Retina (tissue), 1 donor: ENCODE measurements around the gene MAP2K6.
A peak's percentile ranks its signal among the peaks of the same experiment; 100 is the strongest.
"Not testable (repeated sequence)": the region's sequence is repeated elsewhere in the genome, so short reads cannot be mapped to it uniquely, and the experiment has no call there.

Source experiments
- DNase-seq: peaks from one replicate; pipeline ENCODE4 v3.0.0-alpha.2; 2016

The MAP2K6 gene

DNA sequence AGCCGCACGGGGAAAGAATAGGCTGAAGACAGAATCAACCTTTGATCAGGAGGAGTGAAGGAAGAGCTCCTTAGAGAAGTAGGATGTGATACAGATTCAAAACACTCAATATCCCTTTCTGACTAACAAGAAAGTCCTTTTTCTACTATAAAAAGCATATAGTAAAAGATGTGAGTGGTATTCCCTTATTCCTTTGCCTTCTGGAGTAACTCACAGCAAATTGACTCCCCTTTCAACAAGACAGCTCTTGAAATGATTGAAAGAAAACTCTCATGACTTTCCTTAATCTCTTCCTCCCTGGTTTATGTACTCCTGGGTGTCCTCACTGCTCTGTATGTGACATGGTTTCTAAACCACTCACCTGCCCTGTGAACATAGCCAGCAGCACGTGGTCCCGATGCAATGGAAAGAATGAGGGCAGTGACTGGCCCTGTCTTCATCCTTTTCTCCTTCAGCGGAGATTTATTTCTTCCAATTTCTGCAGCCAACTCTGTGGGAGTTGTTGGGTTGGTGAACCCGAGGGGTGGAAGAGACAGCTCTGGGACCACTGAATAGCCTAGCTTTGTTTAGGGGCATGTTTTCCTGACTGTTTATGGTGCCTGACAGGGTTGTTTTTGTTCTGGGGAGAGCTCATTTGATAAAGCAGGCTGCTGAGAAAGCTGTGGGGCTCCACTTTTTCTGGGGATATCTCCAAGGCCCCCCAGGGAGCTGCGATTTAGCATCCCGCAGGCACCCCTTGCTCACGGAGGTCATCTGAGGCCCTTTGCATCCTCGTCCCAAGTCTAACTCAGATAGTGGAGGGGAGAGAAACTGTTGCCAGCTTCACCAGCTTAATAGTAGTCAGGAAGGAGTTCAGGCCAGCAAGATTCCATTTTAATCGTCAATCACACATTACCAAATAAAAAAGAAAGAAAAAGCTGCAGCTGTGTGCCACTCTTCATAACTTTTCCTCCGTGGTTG, 46.7 kb downstream of the MAP2K6 start:
- DNase-seq = no peak

DNA sequence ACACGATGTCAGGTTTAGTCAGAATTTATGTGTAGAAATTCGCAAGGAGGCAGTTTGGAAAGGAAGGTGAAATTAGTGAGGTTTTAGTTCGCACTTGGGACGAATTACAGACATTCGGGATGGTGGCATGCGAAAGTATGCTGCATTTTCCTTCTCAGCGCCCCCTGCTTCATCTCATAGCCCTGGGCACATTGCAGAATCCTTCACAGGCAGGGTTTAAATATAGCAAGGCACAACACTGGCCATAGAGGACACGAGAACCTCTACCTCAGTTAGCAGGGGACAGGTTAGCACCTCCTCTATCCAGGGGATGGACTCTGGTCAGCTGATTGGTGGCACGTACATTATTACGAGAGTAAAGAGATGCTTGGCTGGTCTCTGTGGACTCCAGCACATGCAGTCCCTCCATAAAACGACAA, 47.5 kb downstream of the MAP2K6 start:
- no peak for DNase-seq

DNA sequence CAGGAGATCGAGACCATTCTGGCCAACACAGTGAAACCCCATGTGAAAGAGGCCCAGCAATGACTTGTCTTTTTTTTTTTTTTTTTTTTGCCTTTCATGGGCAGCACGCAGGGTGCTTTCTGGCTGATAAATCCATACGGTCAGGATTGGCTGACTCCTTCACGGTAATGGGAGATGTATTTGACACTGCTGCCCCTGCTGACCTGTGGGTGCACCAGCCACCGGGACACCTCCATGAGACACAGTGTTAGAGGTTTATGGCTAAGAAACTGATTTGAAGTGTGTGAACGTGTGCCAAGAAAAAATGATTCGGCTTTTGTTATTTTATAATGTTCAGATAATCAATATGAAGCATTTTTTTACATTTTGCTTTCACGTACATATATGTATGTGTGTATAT, 48.4 kb downstream of the MAP2K6 start:
- no peak for DNase-seq

DNA sequence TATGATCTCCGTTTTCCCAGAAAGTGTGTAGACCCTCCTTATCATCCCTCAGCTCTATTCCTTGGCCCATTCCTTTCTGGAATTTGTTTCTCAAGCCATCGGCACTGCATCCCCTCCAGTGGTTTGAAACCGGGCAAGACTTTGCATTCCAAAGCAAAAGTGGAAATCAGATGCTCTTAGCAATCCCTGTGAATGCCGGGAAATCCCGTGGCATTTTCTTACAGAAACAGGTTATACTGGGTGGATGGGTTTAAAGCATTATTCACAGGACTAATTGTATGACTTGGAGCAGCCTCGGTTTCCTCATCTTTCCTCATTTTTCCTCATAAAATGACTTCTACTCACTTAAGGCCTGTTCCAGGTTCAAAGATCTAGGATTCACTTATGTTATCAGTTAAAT, 52.0 kb downstream of the MAP2K6 start:
- DNase-seq = no peak

DNA sequence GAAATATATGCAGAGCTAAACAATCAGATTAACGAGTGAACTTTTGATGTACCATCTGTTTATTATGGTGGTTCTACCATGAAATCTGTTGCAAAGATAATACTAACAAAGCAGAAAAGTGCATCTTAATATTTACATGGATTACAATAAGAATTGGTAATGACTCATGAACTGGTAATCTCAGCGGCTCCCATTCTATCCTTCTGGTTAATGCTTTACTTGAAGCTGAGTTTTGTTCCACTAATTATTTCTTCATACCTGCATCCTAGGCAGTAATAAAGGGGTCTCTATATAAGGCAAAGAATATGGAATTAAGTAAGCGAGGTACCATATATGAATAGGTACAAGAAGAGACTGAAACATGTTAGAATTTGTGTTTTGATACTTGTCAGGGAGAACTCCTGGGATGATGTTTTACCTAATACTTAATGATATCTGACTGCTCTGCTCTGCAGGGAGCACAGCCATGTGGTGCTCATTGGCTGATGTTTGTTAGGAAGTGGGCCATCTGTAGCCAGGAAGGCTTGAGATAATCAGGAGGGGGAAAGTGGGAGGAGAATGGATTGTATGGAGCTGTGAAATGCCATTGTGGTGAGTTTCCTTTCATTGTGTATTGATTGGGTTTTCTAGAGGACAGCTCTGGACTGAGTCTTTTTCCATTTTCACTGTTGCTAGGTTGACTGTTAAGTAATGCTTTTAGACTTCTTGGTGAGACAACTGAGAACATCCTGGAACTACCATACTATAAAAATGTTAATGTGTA, 52.6 kb downstream of the MAP2K6 start:
- peak; percentile 77 for DNase-seq

DNA sequence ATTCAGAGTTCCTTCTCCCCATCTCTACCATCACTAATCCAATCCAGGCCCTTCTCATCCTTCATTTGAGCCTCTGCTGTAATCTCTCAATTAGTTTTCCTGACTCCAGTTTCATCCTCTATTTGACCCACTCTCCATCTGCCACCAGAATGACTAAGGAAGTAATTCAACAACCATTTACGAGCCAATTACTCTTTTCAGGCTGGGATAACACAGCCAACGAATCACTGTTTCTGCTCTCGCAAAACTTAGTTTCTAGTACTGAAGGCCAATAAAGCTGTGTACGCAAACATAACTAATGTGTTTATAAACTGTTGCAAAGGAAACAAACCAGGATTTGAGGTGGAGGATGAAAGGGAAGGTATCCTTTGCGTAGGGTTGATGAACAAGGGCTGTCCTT, 53.7 kb downstream of the MAP2K6 start:
- DNase-seq = no peak

DNA sequence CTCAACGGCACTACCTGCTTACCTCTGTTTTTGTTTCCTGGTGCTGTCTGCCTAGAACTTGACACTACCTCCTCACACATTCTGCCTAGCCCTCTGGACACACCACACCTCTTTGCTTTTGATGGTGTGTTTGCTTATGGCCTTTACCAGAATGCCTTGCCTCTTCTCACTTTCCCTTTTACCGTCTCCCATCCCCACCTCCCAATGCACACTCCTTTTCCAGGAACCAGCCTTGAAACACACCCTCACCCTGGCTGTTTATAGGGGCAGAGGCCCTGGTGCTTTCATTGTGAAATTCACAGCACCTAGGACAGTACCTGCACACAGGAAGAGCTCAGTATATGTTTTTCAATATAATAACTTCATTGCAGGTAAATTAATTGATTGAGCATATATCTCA, 56.2 kb downstream of the MAP2K6 start:
- no peak for DNase-seq

DNA sequence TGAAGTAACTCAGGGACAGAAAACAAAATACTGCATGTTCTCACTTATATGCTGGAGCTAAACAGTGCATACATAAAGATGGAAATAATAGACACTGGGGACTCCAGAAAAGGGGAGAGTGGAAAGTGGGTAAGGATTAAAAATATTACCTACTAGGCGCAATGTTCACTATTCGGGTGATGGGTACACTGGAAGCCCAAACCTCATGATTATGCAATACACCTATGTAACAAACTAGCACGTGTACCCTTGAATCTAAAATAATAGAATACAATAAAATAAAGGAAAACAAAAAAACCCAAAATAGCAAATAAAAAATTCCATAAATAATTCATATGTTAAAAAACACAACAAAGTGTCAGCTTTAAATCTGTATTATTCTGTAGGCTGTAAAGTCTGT, 56.9 kb downstream of the MAP2K6 start:
- DNase-seq = no peak

DNA sequence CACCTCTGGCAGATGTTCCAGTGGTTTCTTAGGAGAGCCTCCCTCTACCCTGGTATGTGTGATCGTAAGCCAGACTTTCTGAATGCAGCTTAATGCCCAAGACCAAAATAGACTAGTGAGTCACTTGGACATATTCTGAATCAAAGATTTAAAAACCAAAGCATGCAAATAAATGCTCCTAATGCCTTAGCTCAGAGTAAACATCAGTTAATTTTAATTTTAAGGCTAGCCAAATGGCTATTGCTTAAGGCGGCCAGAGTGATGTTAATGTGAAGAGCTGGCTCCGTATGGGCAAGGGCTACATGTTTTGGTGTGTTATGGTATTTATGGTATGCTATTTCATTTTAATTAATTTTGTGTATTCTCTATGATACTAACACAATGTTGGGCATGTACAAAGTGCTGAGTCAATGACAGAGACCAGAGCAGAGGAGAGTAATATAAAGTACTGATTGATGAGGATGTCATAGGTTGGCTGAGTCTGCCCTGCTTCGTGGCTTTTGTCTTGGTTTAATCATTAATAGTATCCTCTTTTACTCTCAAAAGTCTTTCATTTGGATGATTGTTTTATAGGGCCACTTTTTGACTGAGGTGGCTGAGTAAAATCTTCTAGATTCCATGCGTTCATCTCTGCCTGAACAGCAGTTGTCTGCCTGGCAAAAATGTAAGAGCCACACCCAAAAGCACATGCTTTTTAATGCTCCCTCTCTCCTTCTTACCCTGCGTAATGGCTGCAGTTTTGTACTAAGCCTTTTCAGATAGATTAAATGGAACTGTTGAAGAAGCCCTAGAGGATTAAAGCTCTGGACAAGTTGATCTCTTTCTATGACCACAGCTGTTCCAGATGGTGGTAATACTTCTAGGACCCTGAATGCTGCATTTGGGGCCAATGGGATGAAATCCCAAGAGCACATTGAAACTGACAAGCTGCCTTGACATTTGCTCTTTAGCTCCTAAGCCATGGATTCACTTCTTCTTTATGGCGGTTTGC, 59.6 kb downstream of the MAP2K6 start:
- DNase-seq = peak; percentile 60

DNA sequence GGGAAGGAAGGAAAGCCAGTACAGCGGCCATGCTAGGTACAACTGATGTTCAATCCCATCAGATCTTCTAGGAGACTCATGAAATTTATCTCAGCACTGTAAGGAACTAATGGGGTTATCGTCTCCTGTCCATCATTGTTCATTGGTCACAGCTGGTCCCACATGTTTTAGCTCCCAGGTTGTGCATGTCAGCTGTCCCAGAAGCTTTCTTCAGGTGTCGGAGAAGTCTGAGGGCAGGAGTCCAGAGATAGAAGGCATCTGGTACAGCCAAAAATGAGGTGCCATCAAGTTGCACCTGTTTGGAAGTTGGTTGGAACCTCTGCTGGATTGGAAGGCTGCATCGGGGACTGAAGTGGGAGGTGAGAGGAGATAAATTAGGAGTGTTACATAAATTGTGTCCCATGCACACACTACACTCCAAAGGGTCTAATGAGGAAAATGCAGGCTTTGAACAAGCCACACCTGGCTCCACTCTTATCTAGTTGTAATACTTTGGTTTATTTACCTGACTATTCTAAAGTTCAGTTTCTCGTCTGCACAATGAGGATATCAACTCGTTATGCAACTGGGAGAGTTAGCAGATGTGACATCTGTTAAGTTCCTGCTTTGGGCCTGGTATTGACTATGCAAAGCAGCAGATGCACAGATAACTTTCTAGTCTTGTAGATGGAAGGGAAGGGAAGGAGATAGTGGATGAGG, 62.9 kb downstream of the MAP2K6 start:
- DNase-seq = no peak

DNA sequence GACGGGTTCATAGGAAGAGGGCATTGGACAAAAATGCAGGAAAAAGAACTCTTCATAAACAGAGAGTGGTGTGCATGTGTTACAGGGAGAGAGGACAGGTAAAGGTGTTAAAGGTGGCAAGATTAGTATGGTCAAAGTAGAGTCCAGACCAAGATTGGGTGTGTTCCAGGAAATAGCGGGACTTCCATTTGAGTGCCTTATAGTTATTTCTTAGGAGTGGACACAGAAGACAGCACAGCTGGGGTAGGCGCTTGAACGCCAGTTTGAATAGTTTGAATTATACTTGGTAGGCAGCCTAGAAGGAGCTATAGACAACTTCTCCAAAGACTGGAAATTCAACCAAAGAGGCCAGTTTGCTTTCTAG, 63.4 kb downstream of the MAP2K6 start:
- no peak for DNase-seq

DNA sequence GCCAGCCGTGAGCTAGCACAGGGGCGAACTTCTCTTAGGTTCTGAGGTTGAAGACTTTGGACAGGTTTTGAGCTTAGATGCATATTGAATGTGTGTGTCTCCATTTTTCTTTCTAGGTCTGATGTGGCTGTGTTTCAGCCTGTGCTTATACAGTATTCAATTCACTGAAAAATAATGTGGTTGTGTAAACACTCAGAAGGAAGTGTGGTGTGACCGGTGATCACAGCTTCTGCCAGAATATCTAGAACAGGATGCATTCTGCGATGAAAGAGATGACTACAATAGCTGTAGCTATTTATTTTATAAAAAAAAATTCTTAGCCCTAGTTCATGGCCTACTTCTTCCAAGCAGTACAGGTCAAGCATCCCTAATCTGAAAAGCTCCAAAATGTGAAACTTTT, 64.4 kb downstream of the MAP2K6 start:
- no peak for DNase-seq

DNA sequence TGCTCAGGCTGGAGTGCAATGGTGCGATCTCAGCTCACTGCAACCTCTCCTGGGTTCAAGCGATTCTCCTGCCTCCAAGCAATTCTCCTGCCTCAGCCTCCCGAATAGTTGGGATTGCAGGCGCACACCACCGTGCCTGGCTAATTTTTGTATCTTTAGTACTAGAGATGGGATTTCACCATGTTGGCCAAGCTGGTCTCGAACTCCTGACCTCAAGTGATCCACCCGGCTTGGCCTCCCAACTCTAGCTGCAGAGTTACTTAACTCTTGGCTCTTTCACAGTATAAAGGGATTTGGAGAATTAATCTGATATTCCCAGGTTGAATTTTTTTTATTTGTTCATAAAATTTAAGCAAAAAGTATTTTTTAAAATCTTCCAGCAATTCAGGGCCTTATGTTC, 65.3 kb downstream of the MAP2K6 start:
- DNase-seq = not testable (repeated sequence)

DNA sequence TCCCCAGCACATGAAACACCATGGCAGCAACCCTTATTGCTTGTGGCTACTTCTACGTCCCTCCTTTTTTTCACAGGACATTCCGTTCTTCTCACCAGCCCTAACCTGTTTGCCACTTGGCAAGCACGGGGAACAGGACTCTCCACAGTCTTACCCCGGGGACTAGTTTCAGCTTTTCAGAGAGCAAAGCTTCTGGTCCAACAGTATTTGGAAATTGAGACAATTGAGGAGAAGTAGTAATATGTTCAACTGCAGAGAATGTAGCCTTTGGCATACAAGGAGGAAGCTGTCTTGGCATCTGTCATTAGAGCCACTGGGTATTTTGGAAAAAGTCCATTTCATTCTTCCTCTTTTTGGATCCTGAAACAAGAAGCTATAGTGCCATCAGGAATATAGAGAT, 65.7 kb downstream of the MAP2K6 start:
- no peak for DNase-seq

DNA sequence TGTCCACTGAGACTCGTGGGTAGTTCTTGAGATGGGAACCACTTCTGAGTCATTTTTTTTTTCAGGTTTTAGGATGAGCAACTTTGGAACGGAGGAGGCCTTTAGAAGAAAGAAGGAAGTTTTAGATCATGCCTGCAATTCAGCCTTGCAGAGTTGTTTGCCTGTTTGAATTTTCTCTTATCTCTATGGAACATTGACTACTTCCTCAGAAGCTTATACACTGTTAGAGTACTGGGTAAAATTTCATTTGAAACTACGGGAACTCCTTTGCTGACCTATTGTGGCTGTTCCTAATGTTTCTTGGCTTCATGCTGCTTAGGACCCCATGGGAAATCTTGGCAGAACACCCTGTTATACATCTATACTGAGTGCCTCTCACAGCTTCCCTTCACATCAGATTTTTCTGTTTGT, 70.8 kb downstream of the MAP2K6 start:
- no peak for DNase-seq

DNA sequence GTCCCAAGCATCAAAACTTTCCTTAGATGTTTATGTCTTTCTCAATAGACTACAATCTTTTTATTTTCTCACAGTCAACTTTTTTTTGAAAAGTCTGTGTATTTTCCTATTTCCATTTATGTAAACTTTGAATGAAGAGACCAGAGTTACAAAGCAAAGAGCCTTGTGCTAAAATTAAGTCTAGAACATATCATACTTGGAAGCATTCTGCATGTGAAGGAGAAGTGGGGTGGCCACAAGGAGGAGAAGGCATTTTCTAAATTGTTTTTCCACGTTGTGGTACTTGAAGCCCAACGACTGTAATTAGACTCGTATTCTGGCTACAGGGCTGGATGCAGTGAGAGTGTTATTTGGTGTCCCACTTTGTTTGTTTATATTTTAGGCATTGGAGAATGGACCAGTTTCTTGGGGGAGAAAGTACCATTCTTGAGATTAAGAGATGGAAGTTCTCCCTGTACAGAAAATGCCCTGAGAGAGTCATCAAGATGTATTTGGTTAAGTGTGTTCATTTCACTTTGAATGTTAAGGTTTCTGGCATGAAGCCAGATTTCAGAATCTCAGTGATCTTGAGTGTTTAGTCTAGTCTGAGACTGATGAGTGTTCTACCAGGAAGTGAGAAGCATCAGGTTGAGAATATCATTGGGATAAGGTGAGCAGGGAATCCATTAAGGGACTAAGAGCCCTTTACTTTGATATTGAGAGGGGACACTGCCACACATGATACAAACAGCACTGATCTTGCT, 71.6 kb downstream of the MAP2K6 start:
- no peak for DNase-seq

DNA sequence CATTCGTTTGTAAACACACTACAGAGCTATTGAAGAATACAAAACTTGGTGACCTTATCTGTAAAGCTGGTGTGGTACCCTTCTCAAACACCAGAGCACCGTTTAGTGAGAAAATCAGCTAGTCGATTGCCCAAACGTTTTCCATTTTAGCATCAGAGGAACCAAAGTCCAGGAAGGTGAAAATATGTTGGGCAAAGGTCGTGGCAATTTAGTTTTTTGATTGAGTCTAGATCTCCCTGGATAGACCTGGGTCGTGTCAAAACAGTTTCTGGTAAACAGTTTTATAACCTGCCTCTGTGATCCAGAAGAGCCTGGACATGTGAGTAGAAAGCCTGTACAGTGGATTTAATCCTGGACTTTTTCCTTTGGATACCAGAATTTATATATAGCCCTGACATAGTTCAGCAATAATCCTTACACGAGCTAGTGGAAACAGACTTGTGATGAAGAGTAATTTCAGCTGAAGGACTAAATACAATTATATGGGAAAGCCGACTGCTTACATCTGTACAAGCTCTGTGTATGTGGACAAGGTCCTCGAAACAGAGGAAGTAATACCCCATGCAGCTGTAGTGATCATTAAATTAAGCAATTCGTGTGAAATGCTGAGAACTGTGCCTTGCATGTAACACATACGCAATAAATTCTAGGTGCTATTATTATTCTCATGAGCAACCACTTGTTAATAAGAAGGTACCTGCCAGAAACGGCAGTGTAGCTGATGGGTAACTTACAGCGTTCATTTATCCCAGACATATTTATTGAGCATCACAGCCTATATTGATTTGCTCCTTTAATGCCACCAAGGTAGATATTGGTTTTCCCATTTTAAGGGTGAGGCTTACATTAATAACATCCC, 72.5 kb downstream of the MAP2K6 start:
- no peak for DNase-seq

DNA sequence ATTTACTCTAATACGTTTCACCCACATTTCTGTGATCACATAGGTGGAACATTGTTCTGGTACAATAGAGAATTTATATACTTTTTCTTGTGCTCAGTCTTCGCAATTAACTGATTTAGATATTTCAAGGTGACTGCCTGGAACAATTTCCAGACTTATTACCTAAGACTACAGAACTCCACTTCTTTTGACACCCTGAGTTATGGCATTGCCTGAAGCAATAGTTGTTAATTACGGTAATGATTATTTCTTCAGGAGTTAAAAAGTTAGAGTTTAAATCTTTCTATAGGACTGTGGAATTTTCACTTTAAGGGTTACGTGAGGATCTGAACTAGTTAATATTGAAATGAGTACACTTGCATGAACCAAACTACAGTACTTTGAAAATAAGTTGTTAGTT, 74.8 kb downstream of the MAP2K6 start:
- no peak for DNase-seq

DNA sequence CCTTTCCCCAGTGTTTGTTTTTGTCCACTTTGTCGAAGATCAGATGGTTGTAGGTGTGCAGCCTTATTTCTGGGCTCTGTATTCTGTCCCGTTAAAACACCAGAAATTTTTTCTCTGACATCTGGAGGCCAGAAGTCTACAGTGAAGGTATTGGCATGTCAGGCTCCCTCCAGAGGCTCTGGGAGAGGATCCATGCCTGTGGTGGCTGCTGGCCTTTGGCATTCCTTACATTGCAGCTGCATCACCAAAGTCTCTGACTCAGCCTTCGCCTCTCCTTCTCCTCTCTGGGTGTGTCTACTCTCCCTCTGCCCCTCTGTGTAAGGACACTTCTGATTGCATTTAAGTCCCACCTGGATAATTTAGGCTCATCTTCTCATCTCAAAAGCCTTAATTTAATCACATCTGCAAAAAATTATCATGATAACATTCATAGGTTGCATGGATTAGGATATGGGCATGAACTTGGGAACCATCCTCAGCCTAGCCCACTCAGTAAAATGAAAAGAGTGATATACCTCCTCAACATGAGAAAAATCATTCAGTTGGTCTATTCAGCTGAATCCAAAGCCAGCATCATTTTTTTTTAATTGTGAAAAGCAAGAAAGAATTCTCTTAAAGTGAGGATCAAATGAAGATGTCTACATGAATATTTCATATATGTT, 78.0 kb downstream of the MAP2K6 start:
- DNase-seq = no peak

DNA sequence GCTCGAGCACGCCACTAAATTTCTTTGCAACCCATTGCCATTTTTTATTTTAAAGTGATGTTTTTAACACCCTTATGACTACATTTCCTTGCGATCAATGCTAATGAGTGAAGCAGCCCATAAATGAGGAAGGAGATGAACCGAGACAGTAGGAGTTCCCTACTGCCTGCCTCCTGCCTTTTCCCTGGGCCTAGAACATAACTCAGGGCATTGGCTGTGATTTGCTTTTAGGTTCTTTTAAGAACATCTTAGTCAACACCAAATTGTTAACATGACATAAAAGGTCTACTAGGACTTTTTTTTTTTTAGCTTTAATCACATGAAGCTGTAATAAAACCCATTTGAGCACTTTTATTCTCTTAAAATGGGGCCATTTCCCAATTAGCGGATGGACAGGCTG, 81.3 kb downstream of the MAP2K6 start:
- no peak for DNase-seq
